ENCODE measurements around the gene MMP14.
A peak's percentile ranks its signal among the peaks of the same experiment; 100 is the strongest.
"Not testable (repeated sequence)": the region's sequence is repeated elsewhere in the genome, so short reads cannot be mapped to it uniquely, and the experiment has no call there.

The MMP14 gene

DNA sequence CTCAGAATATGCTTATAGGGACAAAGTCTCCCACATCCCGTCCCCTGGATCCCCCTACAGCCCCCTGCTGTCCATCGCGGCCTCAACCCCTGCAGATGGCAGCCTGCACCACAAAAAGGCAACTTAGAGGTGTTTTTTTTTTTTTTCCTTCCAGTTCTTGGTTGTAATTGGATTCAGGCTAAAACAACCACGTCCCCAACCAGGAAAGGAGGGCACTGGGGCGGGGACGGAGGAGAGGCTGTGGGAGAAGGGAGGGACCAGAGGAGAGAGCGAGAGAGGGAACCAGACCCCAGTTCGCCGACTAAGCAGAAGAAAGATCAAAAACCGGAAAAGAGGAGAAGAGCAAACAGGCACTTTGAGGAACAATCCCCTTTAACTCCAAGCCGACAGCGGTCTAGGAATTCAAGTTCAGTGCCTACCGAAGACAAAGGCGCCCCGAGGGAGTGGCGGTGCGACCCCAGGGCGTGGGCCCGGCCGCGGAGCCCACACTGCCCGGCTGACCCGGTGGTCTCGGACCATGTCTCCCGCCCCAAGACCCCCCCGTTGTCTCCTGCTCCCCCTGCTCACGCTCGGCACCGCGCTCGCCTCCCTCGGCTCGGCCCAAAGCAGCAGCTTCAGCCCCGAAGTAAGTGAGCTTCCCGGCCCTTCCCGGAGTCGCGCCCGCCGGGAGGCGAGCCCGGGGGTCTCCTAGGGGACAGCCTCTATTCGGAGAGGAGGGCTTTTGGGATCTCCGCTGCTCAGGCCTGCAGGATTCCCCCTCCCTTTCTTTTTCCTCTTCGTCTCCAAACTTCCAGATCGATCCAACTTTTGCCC is at the start of gene MMP14:
TSS of gene MMP14 (plus strand) at position 285 of the 813 bp plus-strand sequence. CDS start at position 518, 233 bp downstream.
- DNase-seq (ENCODE audit: low spot score), result peak; percentile 87

DNA sequence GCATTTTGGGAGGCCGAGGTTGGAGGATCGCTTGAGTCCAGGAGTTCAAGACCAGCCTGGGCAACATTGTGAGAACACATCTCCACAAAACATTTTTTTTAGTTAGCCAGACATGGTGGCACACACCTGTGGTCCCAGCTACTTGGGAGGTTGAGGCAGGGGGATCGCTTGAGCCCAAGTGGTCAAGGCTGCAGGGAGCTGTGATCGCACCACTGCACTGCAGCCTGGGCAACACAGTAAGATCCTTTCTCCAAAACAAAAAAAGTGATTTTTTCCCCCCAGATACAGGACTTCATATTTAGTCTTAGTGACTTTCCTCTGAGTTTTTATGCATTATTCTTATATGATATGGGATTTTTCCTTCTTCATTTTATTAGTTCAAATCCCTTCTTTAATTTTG is 49.7 kb upstream of the MMP14 start:
- DNase-seq (ENCODE audit: low spot score), result no peak

DNA sequence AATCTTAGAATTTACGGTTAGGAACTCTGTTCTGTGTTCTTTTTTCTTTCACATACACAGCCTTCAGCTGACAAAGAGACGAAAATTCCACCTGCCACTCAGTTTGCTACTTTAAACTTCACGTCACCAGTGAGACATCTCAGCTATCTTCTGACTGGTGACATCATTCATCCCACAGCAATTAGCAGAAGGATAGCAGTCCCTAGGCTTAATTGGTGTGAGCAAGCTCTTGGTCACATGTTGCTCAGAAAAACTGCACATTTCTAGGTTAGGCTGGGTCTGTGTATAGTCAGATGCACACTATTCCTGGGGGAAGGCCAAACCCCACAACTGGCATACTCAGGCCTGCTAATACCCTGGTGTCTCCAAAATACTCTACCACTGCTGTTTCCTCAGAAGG is 45.1 kb upstream of the MMP14 start:
- no peak for DNase-seq (ENCODE audit: low spot score)

DNA sequence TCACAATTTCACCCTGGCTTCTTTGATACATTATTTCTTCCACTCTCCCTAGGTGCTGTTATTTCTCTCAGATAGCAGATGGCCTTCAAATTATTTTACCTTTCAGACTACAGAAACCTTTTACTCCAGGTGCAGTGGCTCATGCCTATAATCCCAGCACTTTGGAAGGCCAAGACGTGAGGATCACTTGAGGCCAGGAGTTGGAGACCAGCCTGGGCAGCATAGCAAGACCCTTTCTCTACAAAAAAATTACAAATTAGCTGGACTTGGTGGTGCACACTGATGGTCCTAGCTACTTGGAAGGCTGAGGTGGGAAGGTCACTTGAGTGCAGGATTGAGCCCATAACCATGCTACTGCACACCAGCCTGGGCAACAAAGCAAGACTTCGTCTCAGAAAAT is 44.2 kb upstream of the MMP14 start:
- DNase-seq (ENCODE audit: low spot score), result no peak

DNA sequence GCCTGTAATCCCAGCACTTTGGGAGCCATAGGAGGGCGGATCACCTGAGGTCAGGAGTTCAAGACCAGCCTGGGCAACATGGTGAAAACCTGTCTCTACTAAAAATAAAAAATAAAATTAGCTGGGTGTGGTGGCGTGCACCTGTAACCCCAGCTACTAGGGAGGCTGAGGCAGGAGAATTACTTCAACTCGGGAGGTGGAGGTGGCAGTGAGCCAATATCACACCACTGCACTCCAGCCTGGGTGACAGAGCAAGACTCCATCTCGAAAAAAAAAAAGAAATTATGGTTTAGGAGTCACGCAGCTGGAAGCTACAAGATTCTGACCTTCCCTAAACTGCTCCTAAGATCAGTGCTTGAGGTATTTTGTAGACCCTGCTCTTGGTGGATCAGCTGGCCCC is 42.8 kb upstream of the MMP14 start:
- DNase-seq (ENCODE audit: low spot score), result not testable (repeated sequence)

DNA sequence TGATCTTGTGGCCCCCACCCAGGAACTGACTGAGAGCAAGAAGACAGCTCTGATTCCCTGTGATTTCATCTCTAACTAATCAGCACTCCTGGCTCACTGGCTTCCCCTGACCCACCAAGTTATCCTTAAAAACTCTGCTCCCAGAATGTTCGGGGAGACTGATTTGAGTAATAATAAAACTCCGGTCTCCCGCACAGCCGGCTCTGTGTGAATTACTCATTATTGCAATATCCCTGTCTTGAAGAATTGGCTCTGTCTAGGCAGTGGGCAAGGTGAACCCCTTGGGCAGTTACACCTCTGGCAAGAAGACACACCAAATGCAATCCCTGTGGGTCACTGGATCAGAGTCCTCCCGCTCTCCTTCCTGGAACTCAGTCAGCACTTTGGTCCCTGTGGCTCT is 42.4 kb upstream of the MMP14 start:
- DNase-seq (ENCODE audit: low spot score), result no peak

DNA sequence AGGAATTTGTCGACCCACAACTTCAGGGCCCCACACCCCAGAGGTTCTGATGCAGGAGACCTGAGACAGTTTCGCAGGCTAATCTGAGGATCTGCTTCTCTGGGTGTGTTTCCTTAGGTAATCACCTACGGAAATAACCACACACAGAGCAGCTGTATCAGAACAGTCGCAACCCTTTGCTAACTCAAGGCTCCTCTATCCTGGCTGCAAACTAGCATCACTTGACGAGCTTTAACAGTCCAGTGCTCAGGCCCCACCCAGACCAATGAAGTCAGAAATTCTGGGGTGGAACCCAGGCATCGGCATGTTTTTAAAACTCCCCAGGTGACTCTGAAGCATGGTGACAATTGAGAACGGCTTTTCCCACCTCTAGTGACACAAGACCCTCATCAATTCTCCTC is 41.8 kb upstream of the MMP14 start:
- DNase-seq (ENCODE audit: low spot score), result no peak

DNA sequence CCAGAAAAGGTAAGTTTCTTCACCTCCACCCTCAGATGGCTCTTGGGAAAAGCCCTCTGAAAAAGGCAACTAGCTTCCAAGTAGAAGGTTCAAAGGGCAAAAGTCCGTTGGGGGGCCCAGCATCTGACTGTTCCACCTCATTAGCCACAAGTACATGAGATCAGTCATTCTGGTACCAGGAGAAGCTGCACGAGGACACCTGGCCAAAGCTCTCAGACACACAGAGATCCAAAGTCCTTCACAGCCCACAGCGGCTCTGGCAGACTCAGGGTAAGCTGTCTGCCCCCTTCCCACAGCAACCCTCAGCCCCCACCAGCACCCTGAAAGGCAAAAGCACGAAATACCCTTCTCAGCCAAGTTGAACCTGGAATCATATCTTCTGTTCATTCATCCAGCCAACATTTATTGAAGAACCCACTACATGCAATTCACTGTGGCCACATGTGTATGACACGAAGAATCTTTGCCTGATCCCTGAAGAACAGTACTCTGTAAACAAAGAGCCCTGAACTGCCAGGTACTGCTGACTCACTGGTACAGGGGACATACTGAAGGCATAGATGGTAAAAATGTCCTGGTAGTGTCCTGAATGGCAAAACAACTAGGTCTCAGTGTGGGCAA is 40.2 kb upstream of the MMP14 start:
- DNase-seq (ENCODE audit: low spot score), result no peak

DNA sequence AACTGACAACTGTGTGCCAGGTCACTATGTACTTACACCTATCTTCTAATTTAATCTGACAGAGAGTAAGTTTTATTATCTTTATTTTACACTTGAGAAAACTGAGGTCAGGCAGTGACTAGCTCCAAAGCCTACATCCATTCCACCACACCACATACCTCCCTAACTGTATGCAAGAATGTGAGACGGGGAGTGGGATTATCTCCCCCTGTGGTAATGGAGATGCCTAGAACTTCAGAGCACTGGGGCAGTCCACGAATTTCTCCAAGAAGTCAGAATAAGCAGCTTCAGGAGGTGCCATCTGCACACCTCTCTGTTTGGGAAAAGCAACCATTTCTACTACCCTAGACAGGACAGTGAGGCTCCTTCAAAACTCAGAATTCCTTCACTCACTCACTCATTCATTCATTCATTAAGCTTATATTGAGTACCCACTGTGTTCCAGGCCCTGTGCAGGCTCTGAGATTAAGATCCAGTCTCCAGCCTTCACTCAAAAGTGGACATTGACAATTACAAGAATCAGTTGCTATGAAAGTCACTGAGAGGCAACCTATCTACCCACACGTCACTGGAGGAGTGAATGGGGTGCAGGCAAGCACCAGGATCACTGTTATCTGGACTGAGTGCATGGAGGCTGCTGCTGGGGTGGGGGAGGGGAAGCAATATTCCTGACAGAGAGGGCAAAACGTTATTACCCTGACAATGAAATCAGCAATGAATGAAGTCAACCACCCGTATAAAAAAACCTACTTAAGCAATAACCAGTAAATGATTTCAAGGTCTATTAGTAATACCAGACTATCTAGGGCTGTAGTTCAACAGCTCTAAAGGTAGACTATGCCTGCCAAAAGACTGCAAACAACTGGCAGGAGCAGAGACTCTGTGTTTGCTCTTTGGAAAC is 39.1 kb upstream of the MMP14 start:
- DNase-seq (ENCODE audit: low spot score), result no peak

DNA sequence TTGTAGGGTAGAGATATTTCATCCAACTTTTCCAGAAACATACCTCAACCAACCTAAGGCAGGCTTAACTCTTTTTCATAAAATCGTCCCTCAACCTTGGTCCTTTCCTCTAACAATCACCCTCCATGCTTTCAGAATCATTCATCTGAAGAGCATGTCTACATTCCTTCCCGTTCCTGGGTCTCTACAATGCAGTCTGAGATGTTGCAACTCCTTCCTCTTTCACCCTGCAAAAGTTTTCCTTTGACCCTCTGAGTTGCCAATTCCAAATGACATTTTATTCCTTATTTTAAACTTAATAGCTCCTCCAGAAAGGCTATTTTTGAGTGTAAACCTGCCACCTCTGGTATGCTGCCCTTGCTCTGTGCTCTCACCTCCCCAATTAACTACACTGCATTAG is 37.9 kb upstream of the MMP14 start:
- DNase-seq (ENCODE audit: low spot score), result no peak

DNA sequence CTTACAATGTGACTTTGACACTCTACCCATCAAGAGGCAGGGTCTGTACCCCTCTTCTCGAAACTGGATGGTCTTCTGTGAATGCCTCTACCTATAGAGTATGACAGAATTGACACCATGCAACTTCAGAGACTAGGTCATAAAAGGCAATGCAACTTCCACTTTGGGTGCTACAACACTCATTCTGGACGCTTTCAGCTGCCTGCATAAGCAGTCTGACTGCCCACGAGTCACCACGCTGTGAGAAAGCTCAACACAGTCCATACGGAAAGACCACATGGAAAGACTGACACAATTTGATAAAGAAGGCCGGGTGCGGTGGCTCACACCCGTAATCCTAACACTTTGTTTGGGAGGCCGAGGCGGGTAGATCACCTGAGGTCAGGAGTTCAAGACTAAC is 36.0 kb upstream of the MMP14 start:
- no peak for DNase-seq (ENCODE audit: low spot score)

DNA sequence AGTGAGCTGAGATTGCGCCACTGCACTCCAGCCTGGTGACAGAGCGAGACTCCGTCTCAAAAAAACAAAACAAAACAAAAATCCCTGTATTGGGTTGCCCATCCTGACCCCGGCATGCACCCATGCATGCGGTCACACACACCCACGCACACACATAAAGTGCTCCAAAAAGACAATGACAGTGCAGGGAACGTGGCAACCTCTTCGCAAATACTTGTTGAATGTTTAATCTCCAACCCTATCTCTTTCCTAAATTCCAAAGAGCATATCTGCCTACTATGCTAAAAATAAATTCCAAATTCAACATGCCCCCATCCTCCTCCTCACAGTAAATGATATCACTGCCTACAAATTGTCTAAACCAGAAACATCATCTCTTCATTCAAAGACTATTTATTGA is 34.7 kb upstream of the MMP14 start:
- DNase-seq (ENCODE audit: low spot score), result no peak

DNA sequence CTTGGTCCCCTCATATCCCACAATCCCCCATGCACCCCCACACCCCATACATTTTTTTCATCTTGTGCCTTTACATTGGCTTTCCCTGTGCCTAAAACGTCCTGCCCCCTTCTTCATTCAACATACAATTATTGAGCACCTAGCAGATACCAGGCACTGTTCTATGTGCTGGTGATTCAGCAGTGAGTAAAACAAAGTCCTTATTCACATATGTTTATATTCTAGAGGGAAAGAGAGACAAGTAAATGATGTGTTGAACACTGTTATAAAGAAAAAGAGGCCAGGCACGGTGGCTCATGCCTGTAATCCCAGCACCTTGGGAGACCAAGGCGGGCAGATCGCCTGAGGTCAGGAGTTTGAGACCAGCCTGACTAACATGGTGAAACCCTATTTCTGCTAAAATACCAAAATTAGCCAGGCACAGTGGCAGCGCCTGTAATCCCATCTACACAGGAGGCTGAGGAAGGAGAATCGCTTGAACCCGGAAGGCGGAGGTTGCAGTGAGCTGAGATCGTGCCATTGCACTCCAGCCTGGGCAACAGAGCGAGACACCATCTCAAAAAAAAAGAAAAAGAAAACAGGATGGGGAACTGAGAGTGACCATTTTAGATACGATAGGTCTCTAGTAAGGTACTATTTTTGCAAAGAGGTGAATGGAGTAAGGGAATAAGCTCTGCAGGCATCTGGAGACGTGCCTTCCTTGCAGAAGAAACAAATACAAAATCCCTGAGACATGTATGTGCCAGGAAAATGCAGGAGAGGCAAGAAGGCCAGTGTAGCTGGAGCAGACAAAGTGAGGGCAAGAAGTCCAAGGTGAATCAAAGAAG is 33.3 kb upstream of the MMP14 start:
- no peak for DNase-seq (ENCODE audit: low spot score)

DNA sequence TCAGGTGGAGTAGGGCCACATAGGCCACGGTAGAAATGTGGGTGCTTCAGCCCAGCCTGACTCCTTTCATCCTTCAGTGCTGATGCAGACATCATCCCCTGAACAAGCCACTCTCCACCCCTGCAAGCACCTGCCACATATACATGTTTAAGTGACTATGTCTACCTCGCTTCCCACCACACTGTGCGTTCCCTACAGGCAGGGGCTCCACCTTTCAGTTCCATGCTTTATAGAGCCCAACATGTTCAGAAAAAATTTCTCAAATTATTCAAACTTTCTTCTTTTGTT is 32.8 kb upstream of the MMP14 start:
- DNase-seq (ENCODE audit: low spot score), result no peak

DNA sequence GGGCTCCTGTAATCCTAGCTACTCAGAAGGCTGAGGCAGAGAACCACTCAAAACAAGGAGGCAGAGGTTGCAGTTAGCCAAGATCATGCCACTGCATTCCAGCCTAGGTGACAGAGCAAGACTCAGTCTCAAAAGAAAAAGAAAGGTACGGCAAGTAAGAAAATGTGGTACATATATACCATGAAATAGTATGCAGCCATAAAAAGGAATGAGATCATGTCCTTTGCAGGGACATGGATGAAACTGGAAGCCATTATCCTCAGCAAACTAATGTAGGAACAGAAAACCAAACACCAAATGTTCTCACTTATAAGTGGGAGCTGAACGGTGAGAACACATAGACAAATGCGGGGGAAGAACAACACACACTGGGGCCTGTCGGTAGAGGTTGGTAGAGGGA is 31.1 kb upstream of the MMP14 start:
- not testable (repeated sequence) for DNase-seq (ENCODE audit: low spot score)

DNA sequence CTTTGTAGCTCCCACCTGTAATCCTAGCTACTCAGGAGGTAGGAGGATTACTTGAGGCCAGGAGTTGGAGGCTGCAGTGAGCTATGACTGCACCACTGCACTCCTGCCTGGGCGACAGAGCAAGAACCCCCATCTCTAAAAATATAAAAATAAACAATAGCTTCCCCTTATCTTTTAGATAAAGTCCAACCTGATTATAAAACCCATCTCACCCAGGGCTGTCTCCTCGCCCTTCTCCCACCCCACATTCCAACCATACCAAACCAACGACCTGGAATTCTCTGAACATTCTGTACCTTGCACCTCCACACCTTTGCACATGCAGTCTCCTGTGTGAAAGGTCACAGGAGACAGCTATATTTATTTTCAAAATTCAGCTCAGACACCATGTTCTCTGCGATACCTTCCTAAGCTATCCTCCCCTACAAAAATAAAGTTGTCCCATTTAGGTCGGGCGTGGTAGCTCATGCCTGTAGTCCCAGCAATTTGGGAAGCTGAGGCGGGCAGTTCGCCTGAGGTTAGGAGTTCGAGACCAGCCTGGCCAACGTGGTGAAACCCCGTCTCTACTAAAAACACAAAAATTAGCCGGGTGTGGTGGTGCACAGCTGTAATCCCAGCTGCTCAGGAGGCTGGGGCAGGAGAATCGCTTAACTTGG is 28.8 kb upstream of the MMP14 start:
- DNase-seq (ENCODE audit: low spot score), result no peak

DNA sequence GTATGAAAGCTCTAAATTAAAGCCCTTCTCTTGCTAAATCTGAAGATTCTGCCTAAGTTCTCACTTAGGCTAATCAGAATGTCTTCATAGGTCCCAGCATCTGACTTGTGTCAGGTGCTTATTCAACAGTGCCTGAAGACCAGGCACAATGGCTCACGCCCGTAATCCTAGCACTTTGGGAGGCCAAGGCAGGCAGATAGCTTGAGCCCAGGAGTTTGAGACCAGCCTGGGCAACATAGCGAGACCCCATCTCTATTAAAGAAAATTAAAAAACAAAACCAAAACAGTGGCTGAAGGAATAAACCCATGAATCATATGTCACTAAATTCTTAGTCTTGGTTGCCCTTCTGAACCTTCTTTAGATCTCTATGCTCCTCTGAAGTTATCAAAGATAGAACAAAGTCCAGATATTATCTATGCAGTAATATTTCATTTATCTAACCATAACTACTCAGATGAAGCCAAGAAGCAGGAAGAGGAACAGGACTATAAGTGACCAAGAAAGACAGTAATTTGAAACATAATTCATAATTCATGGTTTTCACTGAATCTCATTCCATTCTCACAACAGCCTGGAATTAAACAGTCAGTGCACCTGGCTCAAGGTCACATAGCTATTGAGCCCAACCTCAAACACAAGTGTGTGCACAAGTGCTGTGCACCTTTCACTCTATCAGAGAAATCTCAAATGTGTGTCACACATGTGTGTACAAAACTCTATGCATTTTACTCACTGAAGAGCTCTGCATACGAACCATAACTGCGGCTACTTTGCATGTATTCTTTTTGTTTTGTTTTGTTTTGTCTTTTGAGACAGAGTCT is 27.8 kb upstream of the MMP14 start:
- no peak for DNase-seq (ENCODE audit: low spot score)

DNA sequence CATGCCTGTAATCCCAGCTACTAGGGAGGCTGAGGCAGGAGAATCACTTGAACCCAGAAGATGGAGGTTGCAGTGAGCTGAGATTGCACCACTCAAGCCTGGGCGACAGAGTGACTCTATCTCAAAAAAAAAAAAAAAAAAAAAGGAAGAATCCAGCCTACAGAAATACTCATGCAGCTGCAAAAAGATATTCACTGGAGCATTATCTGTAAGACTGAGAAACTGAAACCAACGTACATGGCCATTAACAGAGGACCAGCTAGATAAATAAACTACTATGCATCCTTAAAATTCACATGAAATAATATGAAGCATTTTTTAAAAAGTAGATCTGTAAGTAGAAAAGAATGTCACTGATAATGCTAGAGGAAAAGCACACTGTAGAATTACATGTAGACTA is 24.7 kb upstream of the MMP14 start:
- DNase-seq (ENCODE audit: low spot score), result no peak

DNA sequence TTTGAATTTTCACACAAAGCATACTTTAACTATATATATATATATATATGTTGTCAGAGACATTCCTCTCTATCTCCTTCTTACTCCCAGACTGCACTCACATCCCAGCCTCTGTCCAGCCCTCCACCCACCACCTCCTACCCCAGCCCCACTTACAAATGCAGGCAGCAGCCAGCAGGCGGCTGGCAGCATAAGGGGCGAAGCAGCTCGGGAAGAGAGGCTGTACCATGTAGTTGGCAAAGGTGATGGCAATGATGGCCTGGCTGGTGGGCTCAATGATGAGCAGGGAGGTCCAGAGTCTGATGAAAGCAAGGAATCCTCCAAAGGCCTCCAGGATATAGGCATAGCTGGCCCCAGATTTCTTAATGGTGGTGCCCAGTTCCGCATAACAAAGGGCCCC is 23.6 kb upstream of the MMP14 start:
- DNase-seq (ENCODE audit: low spot score), result no peak

DNA sequence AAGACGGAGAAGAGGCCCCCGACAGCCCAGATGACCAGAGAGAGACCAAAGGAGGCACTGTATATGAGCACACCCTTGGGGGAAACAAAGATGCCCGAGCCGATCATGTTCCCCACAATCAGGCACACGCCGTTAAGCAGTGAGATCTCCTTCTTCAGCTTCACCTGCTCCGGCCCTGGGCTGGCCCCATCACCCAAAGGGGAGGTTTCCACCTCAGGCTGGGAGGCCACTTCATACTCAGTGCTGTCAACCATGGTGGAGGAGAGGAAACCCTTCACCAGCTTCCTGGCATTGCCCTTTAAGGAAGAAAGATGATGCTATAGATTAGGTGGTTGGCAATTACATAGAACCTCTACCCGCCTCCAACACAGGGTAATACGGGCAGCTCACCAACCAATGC is 23.2 kb upstream of the MMP14 start:
- DNase-seq (ENCODE audit: low spot score), result no peak

DNA sequence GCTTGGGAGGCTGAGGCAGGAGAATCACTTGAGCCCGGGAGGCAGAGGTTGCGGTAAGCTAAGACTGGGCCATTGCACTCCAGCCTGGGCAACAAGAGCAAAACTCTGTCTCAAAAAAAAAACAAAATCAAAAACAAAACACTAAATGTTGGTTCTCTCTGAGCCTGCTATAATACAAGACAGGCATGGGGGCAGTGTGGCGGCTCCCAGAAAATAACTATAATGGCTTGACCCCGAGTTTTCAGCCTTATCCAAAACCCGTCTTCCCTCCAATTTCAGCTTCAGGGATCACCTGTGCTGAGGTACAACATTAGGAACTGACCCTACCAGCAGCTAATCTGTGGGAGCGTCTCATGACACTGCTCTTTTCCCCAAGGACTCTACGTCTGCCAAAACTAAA is 22.0 kb upstream of the MMP14 start:
- no peak for DNase-seq (ENCODE audit: low spot score)
